Astrocyte of the hippocampus (primary cell): ENCODE data around the gene DLGAP3.
A peak's percentile ranks its signal among the peaks of the same experiment; 100 is the strongest.

ENCODE experiments used
- DNase-seq: peaks from one replicate; pipeline ENCODE4 v3.0.0; 2011; ENCODE audit warnings: low read depth, low spot score

The DLGAP3 gene

DNA sequence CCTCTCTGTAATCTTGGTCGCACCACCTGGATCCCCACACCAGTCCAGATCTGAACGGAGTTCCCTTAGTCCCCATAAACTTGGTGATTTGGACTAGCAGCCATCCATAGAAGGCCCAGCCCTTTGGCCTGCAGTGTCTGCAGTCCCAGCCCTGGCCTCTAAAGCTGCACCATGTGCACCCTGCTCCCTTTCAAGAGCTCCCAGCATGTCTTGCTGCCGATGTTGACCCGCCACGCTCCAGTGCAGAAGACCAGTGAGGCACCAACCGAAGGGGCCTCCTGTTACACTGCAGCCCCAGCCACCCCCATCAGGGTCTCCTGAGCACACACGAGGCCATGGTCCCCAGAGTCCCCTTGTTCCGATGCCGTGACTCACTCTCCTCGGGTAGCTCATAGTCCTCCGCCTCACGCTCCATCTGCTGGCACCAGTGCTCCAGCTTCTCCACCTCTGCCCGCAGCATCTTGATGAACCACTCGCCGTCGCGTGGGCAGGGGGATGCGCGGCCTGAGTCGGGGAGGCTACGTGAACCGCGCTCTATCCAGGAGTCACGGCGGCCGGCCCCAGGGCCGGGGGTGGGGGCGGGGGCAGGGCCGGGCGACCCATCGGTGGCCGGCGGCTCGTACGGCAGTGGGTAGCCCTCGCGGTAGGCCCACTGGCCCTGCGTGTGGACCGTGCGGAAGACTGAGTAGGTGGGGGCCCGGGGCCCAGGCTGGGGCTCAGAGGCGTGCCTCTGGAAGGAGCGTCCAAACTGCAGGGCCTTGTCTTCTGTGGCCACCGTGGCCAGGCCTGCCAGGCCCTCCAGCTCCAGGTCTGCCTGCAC, 61.0 kb downstream of the DLGAP3 start:
- no peak for DNase-seq

DNA sequence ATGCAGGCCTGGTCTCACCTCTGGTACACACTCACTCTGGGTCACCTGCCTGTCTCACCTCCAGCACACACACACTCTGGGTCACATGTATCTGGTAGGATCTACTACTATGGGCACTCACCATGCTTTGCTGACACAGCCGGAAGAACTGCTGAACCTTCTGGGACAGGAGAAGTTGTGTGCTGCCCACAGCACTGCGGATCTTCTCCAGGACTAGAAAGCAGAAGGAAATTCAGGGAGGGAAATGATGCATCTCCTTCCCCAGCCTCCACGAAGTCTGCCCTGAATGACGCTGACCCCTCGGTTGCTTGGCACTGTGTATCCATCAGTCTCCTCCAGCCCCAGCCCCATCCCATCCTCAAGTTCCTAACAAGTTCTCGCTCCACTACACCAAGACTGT, 62.0 kb downstream of the DLGAP3 start:
- DNase-seq: no peak

DNA sequence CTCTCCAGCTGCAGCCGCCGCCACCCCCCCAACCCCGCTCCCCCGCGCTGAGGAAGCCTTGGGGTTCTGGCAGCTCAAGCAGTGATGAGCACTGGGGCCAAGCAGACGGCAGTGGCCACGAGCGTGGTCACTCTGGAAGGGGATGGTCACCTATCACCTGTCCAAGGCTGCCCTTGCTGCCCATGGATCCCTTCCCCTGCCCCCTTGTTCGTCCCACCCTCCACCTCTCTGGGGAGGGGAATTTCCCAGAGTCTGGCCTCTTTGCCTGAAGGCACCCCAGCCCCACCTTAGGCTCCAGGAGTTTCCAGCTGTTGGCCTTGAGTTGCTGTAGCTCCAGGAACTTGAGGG, 62.7 kb downstream of the DLGAP3 start:
- DNase-seq: no peak

DNA sequence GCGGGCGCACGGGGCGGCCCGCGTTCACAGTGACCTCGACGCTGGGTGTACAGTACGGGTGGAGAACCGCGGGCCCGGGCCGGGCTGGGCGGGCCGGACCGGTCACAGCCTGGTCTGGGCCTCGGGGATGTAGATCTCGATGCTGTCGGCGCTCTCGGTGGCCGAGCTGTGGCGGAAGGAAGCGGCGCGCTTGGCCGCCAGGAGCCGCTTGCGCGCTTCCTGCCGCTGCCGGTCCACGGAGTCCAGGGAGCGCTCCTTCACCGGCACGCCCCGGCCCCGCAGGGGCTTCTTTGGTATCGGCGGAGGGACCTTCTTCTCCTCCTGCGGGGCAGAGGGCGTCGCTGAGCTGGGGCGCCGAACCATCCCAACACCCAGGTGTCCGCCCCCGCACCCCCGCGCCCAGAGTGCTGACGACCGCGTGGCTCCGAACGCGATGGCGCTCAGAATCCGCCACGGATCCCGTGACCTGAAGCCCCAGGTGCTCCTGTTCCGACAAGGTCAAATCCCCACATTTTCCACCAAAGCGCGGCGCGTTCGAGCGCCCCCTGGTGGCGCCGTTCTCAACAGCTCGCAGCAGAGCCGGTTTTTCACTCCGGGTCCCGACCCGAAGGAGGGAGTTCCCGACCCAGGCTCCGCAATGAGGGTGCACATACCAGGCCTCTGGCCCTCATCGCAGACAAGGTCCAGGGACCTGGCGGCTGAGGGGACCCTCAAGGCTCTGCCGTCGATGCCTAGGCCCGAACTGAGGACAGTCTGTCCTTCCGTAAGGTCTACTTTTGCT, 63.3 kb downstream of the DLGAP3 start:
- DNase-seq: peak; percentile 88

DNA sequence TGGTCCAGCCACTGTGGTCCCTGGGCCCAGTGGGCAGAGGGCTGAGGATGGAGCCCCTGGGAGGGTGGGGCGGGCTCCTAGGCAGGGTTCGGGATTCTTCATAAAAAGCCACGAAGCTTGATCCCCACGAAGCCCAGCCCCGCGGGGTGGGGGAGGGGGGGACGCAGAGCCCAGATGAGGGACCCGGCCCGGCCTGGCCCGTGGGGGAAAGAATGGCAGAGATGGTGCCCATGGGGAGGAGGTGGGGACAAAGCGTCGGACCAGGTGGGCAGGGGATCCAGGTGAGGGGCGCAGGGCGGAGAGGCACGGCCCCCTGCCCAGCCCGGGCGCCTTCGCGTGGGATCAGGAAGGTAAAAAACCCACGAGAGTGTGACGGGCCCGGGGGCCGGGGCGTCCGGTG, 63.9 kb downstream of the DLGAP3 start:
- DNase-seq: no peak

DNA sequence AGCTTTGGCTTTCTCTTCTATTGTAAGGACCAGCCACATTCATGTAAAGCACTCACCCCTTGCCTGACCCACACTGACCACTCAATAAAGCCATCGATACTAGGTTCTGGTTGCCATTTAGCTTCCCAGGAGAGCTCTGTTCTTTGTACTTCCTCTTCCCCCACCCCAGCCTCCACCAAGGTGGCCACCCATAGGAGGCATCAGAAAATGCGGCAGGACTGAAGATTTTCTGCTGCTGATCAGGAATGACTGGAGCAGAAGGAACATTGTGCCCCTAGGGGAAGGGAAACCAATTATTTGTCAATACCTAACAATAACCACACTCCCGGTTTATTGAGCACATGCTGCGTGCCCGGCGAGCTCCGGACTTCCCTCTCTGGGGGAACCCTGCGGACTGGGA, 64.7 kb downstream of the DLGAP3 start:
- DNase-seq: no peak

DNA sequence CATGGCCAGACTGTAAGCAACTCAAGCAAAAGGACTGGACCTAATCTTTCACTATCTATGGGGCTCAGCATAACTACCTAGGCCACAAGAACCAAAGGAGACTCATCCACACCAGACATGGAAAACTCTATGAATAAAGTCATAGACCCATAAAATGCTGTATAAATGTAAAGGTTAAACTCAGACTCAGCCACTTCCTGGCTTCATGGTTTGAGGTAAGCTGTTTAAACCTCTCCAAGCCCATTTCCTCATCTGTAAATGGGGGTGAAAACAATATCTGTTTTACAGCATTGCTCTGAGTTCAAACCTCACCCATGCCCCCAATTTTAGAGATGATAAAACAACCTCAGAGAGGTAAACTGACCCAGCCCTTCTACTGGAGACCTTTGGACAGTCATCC, 65.9 kb downstream of the DLGAP3 start:
- DNase-seq: no peak

DNA sequence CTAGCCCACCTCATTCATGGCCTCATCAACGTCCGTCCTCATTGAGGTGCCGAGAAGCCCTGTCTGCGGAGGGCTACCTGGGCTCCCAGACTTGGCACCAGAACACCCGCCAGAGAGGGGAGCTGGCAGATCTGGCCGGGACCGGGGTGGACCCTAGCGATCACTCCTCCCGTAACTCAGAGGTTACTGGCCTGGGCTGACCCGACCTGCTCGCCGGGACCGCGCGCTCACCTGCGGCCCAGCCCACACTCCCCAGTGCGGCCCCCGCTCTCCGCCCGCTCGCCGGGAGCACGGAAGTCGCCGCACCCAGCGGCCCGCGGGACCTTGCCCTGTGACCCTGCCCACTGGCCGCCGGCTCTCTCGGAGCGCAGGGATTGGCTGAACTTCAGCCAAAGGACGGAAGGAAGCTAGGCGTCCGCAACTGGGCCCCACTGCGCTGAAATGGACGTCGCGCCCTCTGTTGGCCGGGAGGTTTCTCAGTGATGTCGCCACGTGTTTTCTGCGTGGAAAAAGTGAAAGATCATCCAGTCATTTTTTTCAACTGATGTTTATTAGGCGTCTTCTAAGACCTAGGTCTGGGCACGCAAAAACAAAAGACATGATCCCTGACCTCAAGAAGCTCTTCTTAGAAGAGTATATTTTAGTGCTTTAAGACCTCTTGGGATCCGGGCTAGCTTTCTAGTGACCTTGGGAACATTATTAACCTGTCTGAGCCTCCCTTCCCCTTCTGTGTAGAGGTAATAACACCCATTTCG, 69.8 kb downstream of the DLGAP3 start, which contains the start of gene SMIM12:
SMIM12 (minus strand) TSS at position 304 of the 755 bp plus-strand sequence. CDS start 3,772 bp downstream, outside the sequence.
- peak; percentile 97 for DNase-seq

DNA sequence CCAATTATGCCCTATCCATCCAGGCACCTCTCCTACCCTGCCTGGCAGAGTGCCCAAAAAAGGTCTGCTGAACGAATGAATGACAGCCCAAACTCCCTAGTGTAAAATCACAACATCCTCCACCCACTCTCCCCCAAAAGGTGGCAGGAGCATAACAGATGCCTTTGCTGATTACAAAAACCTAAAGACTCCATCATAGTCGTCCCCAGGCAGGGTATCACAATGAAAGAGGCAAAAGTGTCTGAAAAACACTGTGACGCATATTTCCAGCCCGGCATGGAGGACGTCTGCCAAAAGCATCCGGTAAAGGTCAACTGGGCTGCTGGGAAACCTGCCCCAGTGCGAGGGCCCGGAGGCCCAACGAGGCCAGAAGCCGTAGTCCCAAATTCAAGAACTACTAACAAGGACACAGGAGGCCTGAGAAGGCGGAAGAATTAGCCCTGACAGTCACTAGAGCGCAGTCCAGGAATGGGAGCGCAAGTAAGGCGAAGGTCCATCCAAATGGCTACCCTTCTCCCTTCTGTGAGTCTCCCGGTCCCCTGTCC, 70.5 kb downstream of the DLGAP3 start:
- DNase-seq: peak; percentile 56

DNA sequence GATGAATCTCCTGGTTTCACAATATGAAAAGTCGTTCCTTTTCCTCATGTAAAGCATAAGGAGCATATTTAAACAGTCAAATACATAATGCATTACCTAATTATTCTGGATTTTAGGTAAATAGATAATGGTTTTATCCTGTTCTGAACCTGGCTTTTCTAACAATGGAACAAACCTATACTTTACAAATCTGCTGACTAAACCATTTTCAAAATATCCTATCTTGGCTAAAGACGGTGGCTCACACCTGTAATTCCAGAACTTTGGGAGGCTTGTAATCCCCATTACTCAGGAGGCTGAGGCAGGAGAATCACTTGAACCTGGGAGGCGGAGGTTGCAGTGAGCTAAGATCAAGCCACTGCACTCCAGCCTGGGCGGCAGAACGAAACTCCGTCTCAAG, 72.8 kb downstream of the DLGAP3 start:
- DNase-seq: no peak

DNA sequence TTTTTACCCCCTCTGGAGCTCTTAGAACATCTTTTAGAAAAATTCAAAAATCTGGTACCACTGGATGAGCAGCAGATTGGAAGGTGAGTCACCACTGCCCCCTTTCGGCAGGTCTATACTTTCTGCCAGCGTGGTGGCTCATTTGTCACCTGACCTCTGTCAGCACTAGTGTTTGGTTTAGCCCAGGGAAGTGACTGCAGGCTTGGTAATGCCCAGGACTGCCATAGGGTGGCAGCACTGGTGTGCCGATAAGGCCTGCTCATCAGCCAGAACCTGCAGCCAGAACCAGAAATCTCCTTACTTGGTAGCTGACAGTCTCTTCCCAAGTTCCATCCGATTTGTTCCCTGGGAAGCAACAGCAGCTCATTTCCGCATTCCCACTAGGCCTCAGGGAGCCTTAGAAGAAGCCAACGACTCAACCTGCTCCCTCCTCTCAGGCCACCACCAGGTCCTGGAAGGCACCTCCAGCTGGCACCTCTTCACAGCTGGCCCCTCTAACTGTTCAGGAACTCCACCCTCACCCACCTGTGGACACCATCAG, 76.7 kb downstream of the DLGAP3 start:
- peak; percentile 97 for DNase-seq

DNA sequence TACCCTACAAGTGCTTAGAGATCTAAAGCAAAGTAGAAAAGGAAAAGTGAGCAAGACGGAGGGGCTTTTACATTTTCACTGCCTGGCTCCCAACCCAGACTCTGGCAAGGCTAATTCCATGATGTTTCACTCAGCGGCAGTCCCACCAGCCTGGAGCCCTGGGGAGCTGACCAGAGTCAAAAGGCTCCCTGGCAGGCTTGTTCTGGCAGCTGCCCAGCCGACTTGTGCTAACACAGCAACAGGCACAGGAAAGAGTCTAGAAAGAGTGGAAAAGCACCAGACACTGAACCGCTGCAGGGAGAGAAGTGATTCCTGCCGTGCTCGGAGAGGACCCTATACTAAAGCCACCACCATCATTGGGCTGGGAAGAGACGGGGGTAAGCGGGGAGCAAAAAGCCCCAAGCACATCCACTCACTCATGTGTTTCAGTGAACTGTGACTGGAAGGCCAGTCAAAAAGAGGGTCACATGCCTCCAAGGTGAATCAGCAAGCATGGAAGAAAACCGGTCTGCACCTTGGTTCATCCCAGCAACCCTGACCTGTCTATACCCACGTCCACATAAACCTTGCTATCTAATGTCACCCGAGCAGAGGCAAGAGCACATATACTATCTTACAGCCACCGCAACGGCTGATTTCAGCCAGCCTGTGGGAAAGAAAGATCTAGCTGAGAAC, 77.9 kb downstream of the DLGAP3 start:
- peak; percentile 40 for DNase-seq

DNA sequence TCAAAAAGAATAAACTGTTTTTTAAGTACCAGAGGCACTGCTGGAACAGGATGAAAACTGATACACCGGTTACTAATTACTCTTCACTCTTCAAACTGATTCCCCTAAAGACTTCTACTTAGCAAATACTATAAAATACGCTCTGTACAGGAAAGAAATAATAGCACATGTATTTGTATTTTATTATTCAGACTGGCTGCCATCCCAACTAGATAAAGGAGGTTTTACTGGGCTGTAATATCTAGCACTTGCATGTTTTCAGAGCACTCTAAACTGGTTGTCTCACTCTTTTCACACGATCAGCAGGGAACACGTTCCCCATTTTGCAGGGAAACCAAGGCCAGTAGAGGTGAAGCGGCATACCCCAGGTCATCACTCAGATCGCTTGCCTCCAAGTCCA, 79.1 kb downstream of the DLGAP3 start:
- DNase-seq: no peak

DNA sequence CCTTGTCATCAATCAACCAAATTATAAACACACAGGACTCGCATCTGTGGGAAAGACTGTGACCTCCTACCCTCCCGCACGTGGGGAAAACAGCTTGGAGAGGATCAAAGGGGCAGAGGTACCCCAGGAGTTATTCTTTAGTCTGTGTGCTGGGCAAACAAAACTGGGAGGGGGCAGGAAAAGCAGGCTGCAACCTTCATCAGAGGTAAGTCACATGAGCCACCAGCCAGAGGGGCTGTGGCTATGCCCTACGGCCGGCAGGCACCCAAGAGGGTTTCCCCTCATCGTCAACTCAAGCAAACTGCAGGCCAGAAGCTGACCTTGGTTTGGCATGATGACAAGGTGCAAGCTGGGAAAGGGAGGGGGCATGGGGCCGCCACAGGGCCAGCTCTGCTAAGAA, 82.4 kb downstream of the DLGAP3 start:
- DNase-seq: no peak

DNA sequence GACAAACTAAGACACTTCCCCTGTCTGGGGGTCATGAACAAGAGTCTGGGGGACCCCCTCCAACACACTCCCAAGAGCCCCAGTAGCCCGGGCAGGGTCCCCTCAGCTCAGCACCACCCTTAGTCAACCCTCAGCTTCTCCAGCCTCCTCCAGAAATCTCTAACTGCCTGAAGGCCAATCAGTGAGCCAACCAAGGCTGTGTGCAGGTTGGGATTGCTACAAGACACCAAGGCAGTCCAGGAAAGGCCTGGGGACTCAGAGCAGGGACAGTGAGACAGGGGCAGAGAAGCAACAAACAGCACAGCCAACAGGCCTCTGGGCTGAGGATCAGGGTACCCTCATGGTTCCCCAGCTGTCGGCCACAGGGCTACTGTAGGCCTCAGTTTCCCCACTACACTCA, 83.2 kb downstream of the DLGAP3 start:
- no peak for DNase-seq

DNA sequence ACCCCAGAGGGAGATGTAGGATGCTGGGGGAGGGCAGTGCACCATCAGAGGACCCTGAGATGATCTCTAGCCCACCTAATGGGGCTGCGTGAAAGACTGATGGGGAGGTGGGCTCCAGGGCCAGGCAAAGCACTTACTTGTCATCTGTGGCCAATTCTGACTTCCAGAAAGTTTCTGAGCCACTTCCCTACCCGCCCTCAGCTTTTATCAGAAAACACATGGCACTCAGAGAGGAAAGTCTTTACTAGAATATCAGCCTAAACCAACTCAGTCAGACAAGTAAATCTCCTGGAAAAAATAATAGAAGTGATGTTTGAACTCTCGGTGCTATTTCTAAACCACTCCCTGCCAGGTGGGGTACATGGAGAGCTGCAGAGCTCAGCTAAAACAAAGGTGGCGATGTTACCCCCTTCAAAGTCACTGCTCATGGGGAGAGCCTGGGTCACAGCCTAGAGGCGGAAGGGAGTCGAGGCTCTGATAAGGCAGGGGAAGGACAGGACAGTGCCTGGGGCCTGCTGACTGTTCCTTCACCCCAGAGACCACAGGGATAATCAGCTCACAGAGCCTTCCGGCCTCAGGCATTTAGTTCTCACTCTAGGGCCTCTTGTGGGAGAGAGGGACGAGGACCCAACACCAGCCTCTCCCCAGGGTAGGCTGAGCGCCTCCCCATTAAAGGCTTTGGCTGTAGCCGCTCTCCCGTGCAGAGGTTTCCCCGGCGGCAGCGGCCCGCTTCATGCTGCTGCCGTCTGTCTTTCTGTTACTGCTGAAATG, 84.1 kb downstream of the DLGAP3 start:
- DNase-seq: no peak

DNA sequence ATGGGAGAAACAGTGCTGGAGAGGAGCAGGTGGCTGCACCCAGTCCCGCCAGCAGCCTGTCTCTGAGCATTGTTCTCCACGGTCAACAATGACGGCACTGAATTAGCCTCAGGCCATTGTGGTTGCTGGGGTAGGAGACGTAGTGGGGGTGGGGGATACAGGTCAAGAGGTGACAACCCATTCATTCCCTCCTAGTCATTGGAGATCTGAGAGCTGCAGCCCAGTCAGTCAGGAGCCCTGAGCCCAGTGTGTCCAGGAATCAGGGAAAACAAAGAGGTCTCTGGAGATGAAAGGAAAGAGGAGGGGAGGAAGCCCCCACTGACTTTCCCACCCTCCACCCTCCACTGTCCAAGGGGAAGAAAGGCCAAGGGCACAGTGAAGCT, 85.2 kb downstream of the DLGAP3 start:
- no peak for DNase-seq

DNA sequence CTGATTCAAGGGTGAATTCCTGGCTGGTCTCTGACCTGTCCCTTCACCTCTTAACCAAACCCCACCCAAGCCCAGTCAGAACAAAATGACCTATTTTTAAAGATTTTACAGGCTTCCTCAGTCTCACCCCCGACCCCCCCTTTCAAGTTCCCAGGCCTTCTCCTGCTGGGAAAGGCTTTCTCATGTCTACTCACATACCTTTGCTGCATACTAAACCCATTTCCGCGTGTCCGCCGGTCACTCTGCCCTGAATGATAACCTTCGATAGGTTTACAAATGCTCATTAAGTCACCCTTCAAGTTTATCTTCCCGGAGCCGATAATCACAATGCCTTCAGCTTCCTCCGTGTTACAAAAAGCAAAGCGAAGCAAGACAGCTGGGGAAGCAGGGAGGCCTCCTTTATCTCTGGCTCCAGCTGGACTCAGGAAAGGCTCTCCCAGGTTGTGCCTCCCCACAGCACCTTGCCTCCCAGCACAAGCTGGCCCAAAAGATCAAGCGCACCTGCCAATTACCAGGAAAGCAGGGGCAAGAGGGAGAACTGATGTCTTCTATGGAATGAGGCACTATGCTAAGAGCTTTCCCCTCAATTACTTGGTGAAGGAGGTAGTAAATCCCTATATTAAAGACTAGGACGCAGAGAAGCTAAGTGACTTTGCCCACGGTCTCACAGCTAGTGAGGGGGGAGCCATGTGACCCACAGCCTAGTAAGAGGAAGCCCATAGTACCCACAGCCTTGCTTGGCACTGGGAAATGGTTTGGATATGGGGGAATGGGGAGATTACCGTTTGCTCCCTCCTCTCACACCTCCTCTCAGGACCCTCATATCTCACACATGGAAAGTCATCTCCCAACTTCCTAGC, 85.8 kb downstream of the DLGAP3 start:
- DNase-seq: no peak

DNA sequence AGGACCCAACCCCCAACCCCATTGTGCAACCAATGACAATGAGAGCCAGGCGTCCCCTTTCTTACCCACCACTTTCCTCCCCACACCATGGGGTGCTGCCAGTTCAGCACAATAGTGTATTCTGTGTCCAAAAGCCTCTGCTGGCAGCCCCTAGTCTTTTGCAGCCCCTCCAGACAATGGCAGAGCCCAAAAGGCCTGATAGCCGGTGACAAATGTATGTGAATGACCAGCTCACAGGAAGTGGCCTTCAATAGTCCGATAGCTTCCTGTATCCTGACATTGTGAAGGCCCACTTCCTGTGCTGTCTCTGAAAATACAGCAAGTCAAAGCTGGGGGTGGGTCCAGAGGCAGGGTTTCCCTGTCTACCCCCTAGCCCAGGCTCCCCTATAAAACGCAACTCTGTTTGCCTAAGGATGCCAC, 86.5 kb downstream of the DLGAP3 start:
- no peak for DNase-seq
